ENCODE data around the gene IL1RL1. TPM values are rescaled to one million over a fixed set of nuclear protein-coding genes. Genes with fewer than 3 reads are reported as not detected.

Gene IL1RL1
- polyA plus RNA-seq, 1 of the 3 experiments (the other 2 are of a cell fraction) = not detected

DNA sequence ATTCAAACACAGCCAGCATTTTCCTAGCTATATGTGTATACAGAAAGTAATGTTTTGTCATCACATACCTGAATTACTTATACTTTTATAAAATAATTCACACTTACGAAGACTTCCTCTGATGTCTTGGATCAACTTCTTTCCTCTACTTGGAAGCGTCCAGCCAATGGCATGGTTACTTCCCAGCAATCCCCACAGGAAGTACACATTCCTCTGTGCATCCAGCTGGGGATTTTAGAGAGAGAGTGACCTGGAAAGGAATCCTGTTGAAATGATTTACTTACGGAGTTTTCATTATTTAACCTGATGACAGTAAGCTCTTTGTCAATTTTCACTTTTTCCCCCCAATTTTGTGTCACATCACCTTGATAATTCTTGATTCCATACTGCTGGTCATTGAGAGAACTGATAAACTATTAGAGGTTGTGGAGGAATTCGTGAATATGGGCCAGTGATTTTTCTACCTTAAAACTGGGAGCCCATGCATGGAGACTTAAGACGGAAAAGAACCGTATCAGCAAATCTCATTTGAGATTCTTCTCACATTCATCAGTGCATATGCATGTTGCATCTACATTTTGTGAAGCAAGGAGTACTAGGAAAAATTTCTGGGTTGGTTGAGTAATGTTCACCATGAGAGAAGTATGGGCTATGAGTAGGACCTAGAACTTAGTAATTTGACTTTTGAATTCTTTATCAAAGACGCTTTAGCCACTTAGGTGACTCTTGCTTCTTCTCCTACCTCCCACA lies 35.2 kb downstream of the IL1RL1 start (continued):
- no peak for TF ChIP-seq NFIC (IDR thresholded peaks at IDR 0.05; ENCODE audit: borderline replicate concordance)
- TF ChIP-seq TCF12 (IDR thresholded peaks at IDR 0.05) = no peak
- TF ChIP-seq MEF2A (IDR thresholded peaks at IDR 0.05; ENCODE audit: borderline replicate concordance, low read depth) = no peak
- TF ChIP-seq EP300 (IDR thresholded peaks at IDR 0.05; ENCODE audit: borderline replicate concordance in 1 of 2, low read depth in 1 of 2, low read length in 1 of 2) = no peak
- no peak for TF ChIP-seq GABPA (IDR thresholded peaks at IDR 0.05; ENCODE audit: low read depth)
- TF ChIP-seq EZH2phosphoT487 (IDR thresholded peaks at IDR 0.05; ENCODE audit: borderline replicate concordance, low read depth) = no peak
- TF ChIP-seq, protein P1, sequence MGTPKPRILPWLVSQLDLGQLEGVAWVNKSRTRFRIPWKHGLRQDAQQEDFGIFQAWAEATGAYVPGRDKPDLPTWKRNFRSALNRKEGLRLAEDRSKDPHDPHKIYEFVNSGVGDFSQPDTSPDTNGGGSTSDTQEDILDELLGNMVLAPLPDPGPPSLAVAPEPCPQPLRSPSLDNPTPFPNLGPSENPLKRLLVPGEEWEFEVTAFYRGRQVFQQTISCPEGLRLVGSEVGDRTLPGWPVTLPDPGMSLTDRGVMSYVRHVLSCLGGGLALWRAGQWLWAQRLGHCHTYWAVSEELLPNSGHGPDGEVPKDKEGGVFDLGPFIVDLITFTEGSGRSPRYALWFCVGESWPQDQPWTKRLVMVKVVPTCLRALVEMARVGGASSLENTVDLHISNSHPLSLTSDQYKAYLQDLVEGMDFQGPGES (IDR thresholded peaks at IDR 0.05; ENCODE audit: low read depth, low read length) = no peak

DNA sequence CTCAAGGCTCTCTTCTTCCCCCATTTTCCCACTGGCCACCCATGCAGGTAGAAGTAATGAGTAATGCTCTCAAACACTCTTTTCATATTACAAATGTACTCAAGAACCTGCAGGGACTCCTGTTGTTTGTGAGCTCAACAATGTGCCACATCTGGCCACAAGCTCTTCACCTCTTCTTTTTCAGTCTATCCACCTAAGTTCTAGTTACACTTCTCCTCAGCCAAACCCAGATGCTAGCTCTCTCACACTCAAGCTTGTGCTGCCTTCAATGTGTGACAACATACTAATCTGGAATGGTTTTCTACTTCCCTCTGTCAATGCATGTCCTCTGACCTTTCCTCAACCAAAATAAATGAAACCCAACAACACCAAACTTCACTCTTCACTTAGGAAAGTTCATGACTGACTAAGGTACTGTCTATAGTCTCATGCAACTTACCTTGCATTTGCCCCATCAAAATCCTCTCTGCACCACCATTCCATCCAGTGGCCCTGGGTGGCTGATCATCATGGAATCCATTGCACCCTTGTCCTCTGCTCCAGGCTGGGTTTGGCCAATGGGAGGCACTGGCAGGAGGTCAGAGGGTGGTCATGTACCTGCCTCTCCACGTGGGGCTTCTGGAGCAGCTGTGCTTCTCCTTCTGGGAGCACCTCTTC lies 38.9 kb downstream of the IL1RL1 start:
- Histone ChIP-seq H3K4me3 (ENCODE audit: low read depth in 2 of 2, low read length in 1 of 2) (no peak overlapping the region), H3K4me1 (ENCODE audit: control insufficient read depth in 1 of 2, insufficient read depth in 2 of 2, low read depth in 1 of 2, low read length in 1 of 2) (no peaks in the 10 kb centered on the region), H2AFZ (ENCODE audit: low read depth) (no peak overlapping the region), H3K9me3 (no peaks in the 10 kb centered on the region), H3K79me2 (ENCODE audit: insufficient read depth) (no peaks in the 10 kb centered on the region), H3K36me3 (replicated peaks in 1 of 2; ENCODE audit: control insufficient read depth in 1 of 2, insufficient read depth in 2 of 2, low read length in 1 of 2) (no peaks in the 10 kb centered on the region), H4K20me1 (ENCODE audit: insufficient read depth) (no peaks in the 10 kb centered on the region), H3F3A (replicated peaks; ENCODE audit: insufficient read depth) (no peaks in the 10 kb centered on the region), H3K9ac (no peak overlapping the region), H3K9me2 (no peaks in the 10 kb centered on the region), H3K27me3 (ENCODE audit: insufficient read depth) (peaks cover 5% of the 10 kb centered on the region; the same call in 1 of the 2 replicates), H3K4me2 (no peak overlapping the region), H3K27ac (ENCODE audit: low read depth in 2 of 2, low read length in 1 of 2) (no peak overlapping the region)
- TF ChIP-seq, protein P2, sequence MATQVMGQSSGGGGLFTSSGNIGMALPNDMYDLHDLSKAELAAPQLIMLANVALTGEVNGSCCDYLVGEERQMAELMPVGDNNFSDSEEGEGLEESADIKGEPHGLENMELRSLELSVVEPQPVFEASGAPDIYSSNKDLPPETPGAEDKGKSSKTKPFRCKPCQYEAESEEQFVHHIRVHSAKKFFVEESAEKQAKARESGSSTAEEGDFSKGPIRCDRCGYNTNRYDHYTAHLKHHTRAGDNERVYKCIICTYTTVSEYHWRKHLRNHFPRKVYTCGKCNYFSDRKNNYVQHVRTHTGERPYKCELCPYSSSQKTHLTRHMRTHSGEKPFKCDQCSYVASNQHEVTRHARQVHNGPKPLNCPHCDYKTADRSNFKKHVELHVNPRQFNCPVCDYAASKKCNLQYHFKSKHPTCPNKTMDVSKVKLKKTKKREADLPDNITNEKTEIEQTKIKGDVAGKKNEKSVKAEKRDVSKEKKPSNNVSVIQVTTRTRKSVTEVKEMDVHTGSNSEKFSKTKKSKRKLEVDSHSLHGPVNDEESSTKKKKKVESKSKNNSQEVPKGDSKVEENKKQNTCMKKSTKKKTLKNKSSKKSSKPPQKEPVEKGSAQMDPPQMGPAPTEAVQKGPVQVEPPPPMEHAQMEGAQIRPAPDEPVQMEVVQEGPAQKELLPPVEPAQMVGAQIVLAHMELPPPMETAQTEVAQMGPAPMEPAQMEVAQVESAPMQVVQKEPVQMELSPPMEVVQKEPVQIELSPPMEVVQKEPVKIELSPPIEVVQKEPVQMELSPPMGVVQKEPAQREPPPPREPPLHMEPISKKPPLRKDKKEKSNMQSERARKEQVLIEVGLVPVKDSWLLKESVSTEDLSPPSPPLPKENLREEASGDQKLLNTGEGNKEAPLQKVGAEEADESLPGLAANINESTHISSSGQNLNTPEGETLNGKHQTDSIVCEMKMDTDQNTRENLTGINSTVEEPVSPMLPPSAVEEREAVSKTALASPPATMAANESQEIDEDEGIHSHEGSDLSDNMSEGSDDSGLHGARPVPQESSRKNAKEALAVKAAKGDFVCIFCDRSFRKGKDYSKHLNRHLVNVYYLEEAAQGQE (IDR thresholded peaks at IDR 0.05; ENCODE audit: low read depth, low read length) = no peak
- TF ChIP-seq, protein P3, sequence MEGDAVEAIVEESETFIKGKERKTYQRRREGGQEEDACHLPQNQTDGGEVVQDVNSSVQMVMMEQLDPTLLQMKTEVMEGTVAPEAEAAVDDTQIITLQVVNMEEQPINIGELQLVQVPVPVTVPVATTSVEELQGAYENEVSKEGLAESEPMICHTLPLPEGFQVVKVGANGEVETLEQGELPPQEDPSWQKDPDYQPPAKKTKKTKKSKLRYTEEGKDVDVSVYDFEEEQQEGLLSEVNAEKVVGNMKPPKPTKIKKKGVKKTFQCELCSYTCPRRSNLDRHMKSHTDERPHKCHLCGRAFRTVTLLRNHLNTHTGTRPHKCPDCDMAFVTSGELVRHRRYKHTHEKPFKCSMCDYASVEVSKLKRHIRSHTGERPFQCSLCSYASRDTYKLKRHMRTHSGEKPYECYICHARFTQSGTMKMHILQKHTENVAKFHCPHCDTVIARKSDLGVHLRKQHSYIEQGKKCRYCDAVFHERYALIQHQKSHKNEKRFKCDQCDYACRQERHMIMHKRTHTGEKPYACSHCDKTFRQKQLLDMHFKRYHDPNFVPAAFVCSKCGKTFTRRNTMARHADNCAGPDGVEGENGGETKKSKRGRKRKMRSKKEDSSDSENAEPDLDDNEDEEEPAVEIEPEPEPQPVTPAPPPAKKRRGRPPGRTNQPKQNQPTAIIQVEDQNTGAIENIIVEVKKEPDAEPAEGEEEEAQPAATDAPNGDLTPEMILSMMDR (IDR thresholded peaks at IDR 0.05) = no peak
- TF ChIP-seq NRF1 (IDR thresholded peaks at IDR 0.05; ENCODE audit: low read depth, low read length) = no peak
- TF ChIP-seq NFIC (IDR thresholded peaks at IDR 0.05; ENCODE audit: borderline replicate concordance) = no peak
- TF ChIP-seq POLR2AphosphoS5 (IDR thresholded peaks at IDR 0.05; ENCODE audit: low read depth, low read length) = no peak
- TF ChIP-seq FOXJ3 (CRISPR knock-in tag; IDR thresholded peaks at IDR 0.05) = no peak
- no peak for TF ChIP-seq FOSL2 (IDR thresholded peaks at IDR 0.05; ENCODE audit: borderline replicate concordance, low read depth)
- no peak for TF ChIP-seq TCF12 (IDR thresholded peaks at IDR 0.05)
- no peak for TF ChIP-seq ELF1 (IDR thresholded peaks at IDR 0.05)
- no peak for TF ChIP-seq CHD2 (IDR thresholded peaks at IDR 0.05; ENCODE audit: low read length, partially characterized antibody)
- TF ChIP-seq, protein P1 (IDR thresholded peaks at IDR 0.05; ENCODE audit: low read depth, low read length) = no peak
- TF ChIP-seq RXRA (IDR thresholded peaks at IDR 0.05; ENCODE audit: borderline replicate concordance, low read depth) = no peak
- TF ChIP-seq RAD21 (IDR thresholded peaks at IDR 0.05; ENCODE audit: low read length) = no peak
- TF ChIP-seq GABPA (IDR thresholded peaks at IDR 0.05; ENCODE audit: low read depth) = no peak
- TF ChIP-seq MEF2A (IDR thresholded peaks at IDR 0.05; ENCODE audit: borderline replicate concordance, low read depth) = no peak
- TF ChIP-seq EZH2phosphoT487 (IDR thresholded peaks at IDR 0.05; ENCODE audit: borderline replicate concordance, low read depth) = no peak
- TF ChIP-seq RFX5 (IDR thresholded peaks at IDR 0.05; ENCODE audit: low read length) = no peak
- TF ChIP-seq GATA2 (CRISPR knock-in tag; IDR thresholded peaks at IDR 0.05) = no peak
- no peak for DNase-seq
- POLR2A ChIA-PET = no interaction called here
- 0% methylated on average over 1 of the region's 1 CpG for WGBS (ENCODE audit: low lambda C conversion rate)
- CTCF ChIA-PET = no interaction called here

Measured in SK-N-SH (cell line).